SKM-1 treated with dmso at 0.1 percent for 144 hours (cell line): ENCODE results near the gene SH3PXD2A.
A peak's percentile ranks its signal among the peaks of the same experiment; 100 is the strongest.

Experiments
- DNase-seq: peaks from one replicate; lab custom pipeline; 2025; ENCODE audit not compliant: unreplicated experiment; lab: John Stamatoyannopoulos, UW

SH3PXD2A gene

GRCh38 chr10:103692436-103692951 lies 162.9 kb downstream of the SH3PXD2A start:
- DNase-seq: no peak

GRCh38 chr10:103691723-103692435 lies 163.5 kb downstream of the SH3PXD2A start:
- no peak for DNase-seq

GRCh38 chr10:103691267-103691666 lies 164.1 kb downstream of the SH3PXD2A start:
- no peak for DNase-seq

GRCh38 chr10:103690281-103690680 lies 165.1 kb downstream of the SH3PXD2A start:
- DNase-seq: no peak

GRCh38 chr10:103688491-103688890 lies 166.9 kb downstream of the SH3PXD2A start:
- no peak for DNase-seq

- no peak for DNase-seq
Observed at GRCh38 chr10:103687718-103688117, 167.7 kb downstream of the SH3PXD2A start.

- DNase-seq: no peak
Observed at GRCh38 chr10:103687172-103687571, 168.2 kb downstream of the SH3PXD2A start.

- DNase-seq: peak; percentile 52
Observed at GRCh38 chr10:103685880-103686669, 169.3 kb downstream of the SH3PXD2A start.

GRCh38 chr10:103683851-103684250 lies 171.5 kb downstream of the SH3PXD2A start:
- DNase-seq: no peak

GRCh38 chr10:103682631-103683030 lies 172.7 kb downstream of the SH3PXD2A start:
- no peak for DNase-seq

GRCh38 chr10:103681617-103682399 lies 173.6 kb downstream of the SH3PXD2A start:
- no peak for DNase-seq

GRCh38 chr10:103680869-103681236 lies 174.5 kb downstream of the SH3PXD2A start:
- DNase-seq: no peak

GRCh38 chr10:103679096-103679790 lies 176.1 kb downstream of the SH3PXD2A start:
- no peak for DNase-seq

- DNase-seq: no peak
Observed at GRCh38 chr10:103678178-103678526, 177.2 kb downstream of the SH3PXD2A start.

- no peak for DNase-seq
Observed at GRCh38 chr10:103677486-103678177, 177.7 kb downstream of the SH3PXD2A start.

- no peak for DNase-seq
Observed at GRCh38 chr10:103676851-103677417, 178.4 kb downstream of the SH3PXD2A start.

GRCh38 chr10:103676058-103676785 lies 179.2 kb downstream of the SH3PXD2A start:
- DNase-seq: no peak

GRCh38 chr10:103673606-103674005 lies 181.8 kb downstream of the SH3PXD2A start:
- DNase-seq: no peak

- DNase-seq: no peak
Observed at GRCh38 chr10:103672345-103672744, 183.0 kb downstream of the SH3PXD2A start.
